Measurements from ENCODE around the gene PDCL2.

PDCL2 gene

DNA sequence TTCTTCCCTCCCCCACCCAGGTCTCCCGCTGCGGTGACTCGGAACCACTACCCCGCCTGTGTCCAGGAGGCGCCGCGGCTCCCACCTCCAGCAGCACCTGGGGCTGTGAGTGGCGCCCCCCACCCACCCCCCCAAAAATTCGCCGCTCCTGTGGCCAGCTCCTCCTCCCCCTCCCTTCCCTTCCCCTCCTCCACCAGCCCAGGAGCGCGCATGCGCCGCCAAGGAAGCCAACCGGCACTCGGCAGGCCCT lies 45.6 kb downstream of the PDCL2 start:
- Histone ChIP-seq H3K27ac (ENCODE audit: low read length) (peak overlapping the region; percentile 85), H3K4me2 (ENCODE audit: low read length) (peak overlapping the region; percentile 81), H3K27me3 (ENCODE audit: low read depth, low read length) (peaks cover 10% of the 10 kb centered on the region; the same call in 1 of the 2 replicates), H3K36me3 (replicated peaks; ENCODE audit: low read depth, low read length) (no peaks in the 10 kb centered on the region), H2AFZ (ENCODE audit: low read depth, low read length) (peak overlapping the region; percentile 88; the same call in 1 of the 2 replicates), H3K9me3 (ENCODE audit: insufficient read depth, low read length) (no peaks in the 10 kb centered on the region), H3K79me2 (ENCODE audit: low read length) (peaks cover 45% of the 10 kb centered on the region), H3K4me1 (ENCODE audit: low read length) (peaks cover 29% of the 10 kb centered on the region), H3K9ac (ENCODE audit: low read length) (peak overlapping the region; percentile 93), H3K4me3 (ENCODE audit: low read length) (peak overlapping the region; percentile 90), H4K20me1 (ENCODE audit: insufficient read depth, low read length) (peaks cover 20% of the 10 kb centered on the region)
- TF ChIP-seq EZH2phosphoT487 (IDR thresholded peaks at IDR 0.05; ENCODE audit: low read depth): no peak
- TF ChIP-seq, protein P1, sequence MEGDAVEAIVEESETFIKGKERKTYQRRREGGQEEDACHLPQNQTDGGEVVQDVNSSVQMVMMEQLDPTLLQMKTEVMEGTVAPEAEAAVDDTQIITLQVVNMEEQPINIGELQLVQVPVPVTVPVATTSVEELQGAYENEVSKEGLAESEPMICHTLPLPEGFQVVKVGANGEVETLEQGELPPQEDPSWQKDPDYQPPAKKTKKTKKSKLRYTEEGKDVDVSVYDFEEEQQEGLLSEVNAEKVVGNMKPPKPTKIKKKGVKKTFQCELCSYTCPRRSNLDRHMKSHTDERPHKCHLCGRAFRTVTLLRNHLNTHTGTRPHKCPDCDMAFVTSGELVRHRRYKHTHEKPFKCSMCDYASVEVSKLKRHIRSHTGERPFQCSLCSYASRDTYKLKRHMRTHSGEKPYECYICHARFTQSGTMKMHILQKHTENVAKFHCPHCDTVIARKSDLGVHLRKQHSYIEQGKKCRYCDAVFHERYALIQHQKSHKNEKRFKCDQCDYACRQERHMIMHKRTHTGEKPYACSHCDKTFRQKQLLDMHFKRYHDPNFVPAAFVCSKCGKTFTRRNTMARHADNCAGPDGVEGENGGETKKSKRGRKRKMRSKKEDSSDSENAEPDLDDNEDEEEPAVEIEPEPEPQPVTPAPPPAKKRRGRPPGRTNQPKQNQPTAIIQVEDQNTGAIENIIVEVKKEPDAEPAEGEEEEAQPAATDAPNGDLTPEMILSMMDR (IDR thresholded peaks at IDR 0.05; ENCODE audit: low read depth, low read length): no peak

DNA sequence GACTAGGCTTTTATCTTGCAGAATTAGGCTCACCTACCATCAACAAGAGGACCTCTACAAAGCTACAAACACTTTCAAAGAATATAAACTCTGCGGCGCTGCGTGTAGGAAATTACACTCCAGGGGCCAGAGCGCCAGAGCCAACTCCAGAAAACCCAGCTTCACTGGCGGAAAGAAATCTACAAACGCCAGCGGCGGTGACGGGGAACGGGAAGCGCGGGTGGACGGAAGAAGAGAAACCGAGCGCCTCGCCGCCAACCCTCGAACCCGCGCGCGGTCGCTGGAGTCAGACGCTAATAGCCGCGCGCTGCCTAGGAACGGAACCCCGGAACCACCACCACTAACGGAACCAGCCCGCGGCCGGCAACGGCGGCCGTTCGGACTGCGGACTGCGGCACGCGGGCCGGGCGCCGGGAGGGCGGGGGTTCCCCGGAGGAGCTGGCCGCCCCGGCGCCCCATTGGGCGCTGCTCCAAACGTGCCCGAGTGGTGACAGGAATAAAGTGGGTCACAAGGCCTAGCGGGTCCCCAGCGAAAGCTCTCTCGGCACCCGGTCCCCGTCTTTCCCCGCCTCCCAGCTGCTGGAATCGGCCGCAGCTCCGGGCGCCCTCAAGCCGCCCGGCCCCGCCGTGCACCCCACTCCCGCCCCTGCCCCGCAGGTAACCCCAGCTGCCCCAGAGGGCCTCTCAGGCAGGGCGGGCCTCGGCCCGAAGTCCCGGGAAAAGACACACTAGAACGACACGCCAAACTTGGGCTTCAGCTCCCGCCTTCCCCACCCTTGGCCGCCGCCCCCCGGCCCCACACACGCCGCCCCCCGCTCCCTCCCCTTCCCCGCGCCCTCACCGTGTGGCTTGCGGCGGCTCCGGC lies 46.2 kb downstream of the PDCL2 start:
- peak overlapping the region; percentile 22; the same call in 1 of the 2 replicates for H2AFZ ChIP-seq (ENCODE audit: low read depth, low read length)
- TF ChIP-seq EZH2phosphoT487 (IDR thresholded peaks at IDR 0.05; ENCODE audit: low read depth): no peak
- TF ChIP-seq, protein P1 (IDR thresholded peaks at IDR 0.05; ENCODE audit: low read depth, low read length): no peak
- no peaks in the 10 kb centered on the region for H3K9me3 ChIP-seq (ENCODE audit: insufficient read depth, low read length)
- peak overlapping the region; percentile 85 for H3K27ac ChIP-seq (ENCODE audit: low read length)
- H3K36me3 ChIP-seq (replicated peaks; ENCODE audit: low read depth, low read length): no peaks in the 10 kb centered on the region
- H3K4me1 ChIP-seq (ENCODE audit: low read length): peaks cover 29% of the 10 kb centered on the region
- H3K9ac ChIP-seq (ENCODE audit: low read length): peak overlapping the region; percentile 93
- H4K20me1 ChIP-seq (ENCODE audit: insufficient read depth, low read length): peaks cover 25% of the 10 kb centered on the region
- peaks cover 10% of the 10 kb centered on the region; the same call in 1 of the 2 replicates for H3K27me3 ChIP-seq (ENCODE audit: low read depth, low read length)
- peak overlapping the region; percentile 75 for H3K4me2 ChIP-seq (ENCODE audit: low read length)
- peaks cover 50% of the 10 kb centered on the region for H3K79me2 ChIP-seq (ENCODE audit: low read length)
- peak overlapping the region; percentile 90 for H3K4me3 ChIP-seq (ENCODE audit: low read length)

GRCh38 chr4:55545151-55545550 lies 46.9 kb downstream of the PDCL2 start:
- peaks cover 8% of the 10 kb centered on the region; the same call in 1 of the 2 replicates for H3K27me3 ChIP-seq (ENCODE audit: low read depth, low read length)
- no peaks in the 10 kb centered on the region for H3K9me3 ChIP-seq (ENCODE audit: insufficient read depth, low read length)
- H3K27ac ChIP-seq (ENCODE audit: low read length): peak overlapping the region; percentile 85
- H3K79me2 ChIP-seq (ENCODE audit: low read length): peaks cover 56% of the 10 kb centered on the region
- H4K20me1 ChIP-seq (ENCODE audit: insufficient read depth, low read length): peaks cover 26% of the 10 kb centered on the region
- H3K4me3 ChIP-seq (ENCODE audit: low read length): peak overlapping the region; percentile 90
- H3K4me1 ChIP-seq (ENCODE audit: low read length): peaks cover 26% of the 10 kb centered on the region
- H3K9ac ChIP-seq (ENCODE audit: low read length): peak overlapping the region; percentile 93
- no peak overlapping the region for H2AFZ ChIP-seq (ENCODE audit: low read depth, low read length)
- TF ChIP-seq, protein P1 (IDR thresholded peaks at IDR 0.05; ENCODE audit: low read depth, low read length): no peak
- no peak for TF ChIP-seq EZH2phosphoT487 (IDR thresholded peaks at IDR 0.05; ENCODE audit: low read depth)
- peak overlapping the region; percentile 75 for H3K4me2 ChIP-seq (ENCODE audit: low read length)
- peaks cover 4% of the 10 kb centered on the region for H3K36me3 ChIP-seq (replicated peaks; ENCODE audit: low read depth, low read length)

DNA sequence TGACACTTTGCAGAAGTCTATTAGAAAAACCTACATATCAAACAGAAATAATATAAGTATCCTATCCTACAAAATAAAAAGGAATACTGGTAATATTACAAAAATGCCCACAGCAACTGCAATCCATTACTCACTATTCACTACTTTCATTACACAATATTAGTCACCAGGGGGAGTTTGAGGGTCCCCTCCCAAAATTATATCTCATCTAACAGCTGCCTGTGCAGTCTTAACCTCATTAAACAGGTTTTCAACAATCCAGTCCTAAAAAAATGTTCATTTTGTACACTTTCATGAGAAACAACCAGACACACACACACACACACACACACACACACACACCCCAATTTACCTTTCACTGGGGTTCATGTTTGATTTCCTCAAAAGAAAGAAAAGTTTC lies 48.2 kb downstream of the PDCL2 start:
- Histone ChIP-seq H3K9ac (ENCODE audit: low read length) (no peak overlapping the region), H3K4me3 (ENCODE audit: low read length) (no peak overlapping the region), H3K79me2 (ENCODE audit: low read length) (peaks cover 56% of the 10 kb centered on the region), H2AFZ (ENCODE audit: low read depth, low read length) (no peak overlapping the region), H3K36me3 (replicated peaks; ENCODE audit: low read depth, low read length) (peaks cover 4% of the 10 kb centered on the region), H3K9me3 (ENCODE audit: insufficient read depth, low read length) (no peaks in the 10 kb centered on the region), H3K4me2 (ENCODE audit: low read length) (peak overlapping the region; percentile 75), H3K27ac (ENCODE audit: low read length) (no peak overlapping the region), H3K27me3 (ENCODE audit: low read depth, low read length) (no peaks in the 10 kb centered on the region; the same call in 1 of the 2 replicates), H3K4me1 (ENCODE audit: low read length) (peaks cover 19% of the 10 kb centered on the region), H4K20me1 (ENCODE audit: insufficient read depth, low read length) (peaks cover 26% of the 10 kb centered on the region)
- TF ChIP-seq, protein P1 (IDR thresholded peaks at IDR 0.05; ENCODE audit: low read depth, low read length): peak; percentile 17; the same call in 1 of the 2 replicates
- TF ChIP-seq EZH2phosphoT487 (IDR thresholded peaks at IDR 0.05; ENCODE audit: low read depth): no peak
